DND-41 (cell line): Measurements from ENCODE around the gene TOP2B.
A peak's percentile ranks its signal among the peaks of the same experiment; 100 is the strongest.

ENCODE experiments used
- ATAC-seq: fragments of 200-7000 bp; cut with Tn5 transposase; 3 replicates; pipeline ENCODE4 v1.9.1; 2021; ENCODE audit warnings: low read depth; ENCODE audit not compliant: insufficient read depth
- DNase-seq: peaks from one replicate; pipeline ENCODE4 v3.0.0-alpha.2; 2020
- H2AFZ ChIP-seq: 2 replicates; pipeline ENCODE4 v1.6.0; 2012; ENCODE audit warnings: low read depth, low read length
- H3K27ac ChIP-seq: 2 replicates; pipeline ENCODE4 v1.5.1; 2012; ENCODE audit warnings: low read length, inconsistent platforms
- H3K27me3 ChIP-seq: fragments of 200-600 bp; sonication (generic); 2 replicates; pipeline ENCODE4 v1.6.0; 2012; ENCODE audit warnings: low read length, mild to moderate bottlenecking, inconsistent platforms; ENCODE audit not compliant: insufficient read depth, poor library complexity
- H3K36me3 ChIP-seq: 2 replicates; pipeline ENCODE4 v1.5.1; 2012; ENCODE audit warnings: low read length, inconsistent platforms; ENCODE audit not compliant: insufficient read depth
- H3K4me1 ChIP-seq: 2 replicates; pipeline ENCODE4 v1.5.1; 2012; ENCODE audit warnings: mild to moderate bottlenecking, low read length; ENCODE audit not compliant: insufficient read depth
- H3K4me2 ChIP-seq: 2 replicates; pipeline ENCODE4 v1.6.0; 2012; ENCODE audit warnings: mild to moderate bottlenecking, moderate library complexity, low read length, inconsistent platforms; ENCODE audit not compliant: insufficient read depth
- H3K4me3 ChIP-seq, 2 experiments: fragments of 200-600 bp in 1 of 2; shearing (Covaris generic) in 1 of 2; 2 replicates each; pipeline ENCODE4 v1.5.1; 2012 to 2016; ENCODE audit warnings: inconsistent platforms in 2 of 2, low read length in 2 of 2, mild to moderate bottlenecking in 2 of 2, low read depth in 1 of 2, moderate library complexity in 1 of 2
- H3K79me2 ChIP-seq: 2 replicates; pipeline ENCODE4 v1.6.0; 2012; ENCODE audit warnings: low read length, inconsistent platforms; ENCODE audit not compliant: insufficient read depth
- H3K9ac ChIP-seq: 2 replicates; pipeline ENCODE4 v1.6.0; 2012; ENCODE audit warnings: low read depth, mild to moderate bottlenecking, inconsistent platforms, low read length, moderate library complexity
- H3K9me3 ChIP-seq: 2 replicates; pipeline ENCODE4 v1.5.1; 2012; ENCODE audit warnings: low read length, moderate library complexity, mild to moderate bottlenecking, inconsistent platforms; ENCODE audit not compliant: insufficient read depth, severe bottlenecking
- H4K20me1 ChIP-seq: 2 replicates; pipeline ENCODE4 v1.6.0; 2012; ENCODE audit warnings: low read length; ENCODE audit not compliant: insufficient read depth
- EZH2 ChIP-seq: IDR thresholded peaks from 3 replicates; pipeline ENCODE4 v1.6.1; 2012; ENCODE audit warnings: borderline replicate concordance, low read depth, mild to moderate bottlenecking, moderate library complexity, low read length, inconsistent platforms; ENCODE audit not compliant: severe bottlenecking
- TF ChIP-seq, protein P1 (sequence below): IDR thresholded peaks from 2 replicates; pipeline ENCODE4 v1.5.1; 2012; ENCODE audit warnings: borderline replicate concordance, low read length, moderate library complexity, mild to moderate bottlenecking; ENCODE audit not compliant: poor library complexity, severe bottlenecking; ENCODE audit errors: extremely low read depth

The TOP2B gene

DNA sequence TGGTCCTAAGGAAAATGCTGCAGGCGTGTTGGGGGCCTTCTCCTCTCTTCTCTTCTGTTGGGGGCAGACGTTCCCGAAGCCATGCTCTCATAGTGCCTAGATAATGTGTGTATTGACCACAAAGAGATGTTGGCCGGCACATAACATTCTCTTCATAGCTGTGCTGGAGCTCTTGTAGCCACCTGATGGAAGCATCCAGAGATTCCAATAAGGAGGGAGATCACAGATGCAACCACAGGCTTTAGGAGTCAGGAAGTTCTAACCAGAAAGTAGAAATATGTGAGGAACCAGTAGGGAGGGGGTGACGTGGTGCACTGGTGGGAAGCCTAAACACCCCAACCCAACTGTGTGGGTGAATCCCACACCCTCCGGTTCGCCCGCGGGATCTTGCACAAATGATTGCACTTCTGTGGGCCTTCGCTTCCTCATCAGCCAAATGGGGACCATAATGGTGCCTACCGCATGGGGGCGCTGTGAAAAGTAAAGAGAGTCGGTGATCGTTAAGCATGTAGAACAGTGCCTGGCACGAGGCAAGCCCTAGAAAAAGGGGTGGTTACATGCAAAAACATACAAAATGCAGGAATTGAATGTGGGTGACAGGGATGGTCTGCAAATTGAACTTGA is 87.8 kb downstream of the TOP2B start:
- DNase-seq: no peak
- ATAC-seq: no peak

DNA sequence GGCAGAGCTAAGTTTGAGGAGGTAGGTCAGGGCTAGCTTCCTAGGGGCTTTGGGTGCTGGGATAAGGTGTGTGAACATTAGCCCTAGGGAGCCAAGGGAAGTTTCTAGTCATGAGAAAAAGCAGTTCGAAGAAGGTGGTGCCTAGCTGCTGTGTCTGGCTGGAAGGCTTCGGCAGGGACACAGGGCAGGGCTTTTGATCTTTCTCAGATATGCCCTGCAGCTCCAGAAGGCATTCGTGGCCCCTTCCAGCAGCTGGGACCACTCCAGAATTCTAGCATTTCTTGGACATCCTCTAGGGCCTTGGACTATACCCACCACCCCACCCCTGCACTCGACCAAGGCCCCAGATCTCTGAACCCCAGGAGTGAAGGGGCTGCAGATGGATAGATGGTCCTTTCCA is 88.6 kb downstream of the TOP2B start:
- Histone ChIP-seq H3K27ac (no peak overlapping the region), H3K27me3 (no peaks in the 10 kb centered on the region), H3K9me3 (no peaks in the 10 kb centered on the region), H3K36me3 (no peaks in the 10 kb centered on the region), H2AFZ (no peak overlapping the region), H3K4me3 (no peak overlapping the region), H3K79me2 (no peaks in the 10 kb centered on the region), H4K20me1 (no peaks in the 10 kb centered on the region), H3K4me1 (no peaks in the 10 kb centered on the region), H3K4me2 (no peak overlapping the region), H3K9ac (no peak overlapping the region)
- no peak for ATAC-seq
- no peak for TF ChIP-seq EZH2
- TF ChIP-seq, protein P1, sequence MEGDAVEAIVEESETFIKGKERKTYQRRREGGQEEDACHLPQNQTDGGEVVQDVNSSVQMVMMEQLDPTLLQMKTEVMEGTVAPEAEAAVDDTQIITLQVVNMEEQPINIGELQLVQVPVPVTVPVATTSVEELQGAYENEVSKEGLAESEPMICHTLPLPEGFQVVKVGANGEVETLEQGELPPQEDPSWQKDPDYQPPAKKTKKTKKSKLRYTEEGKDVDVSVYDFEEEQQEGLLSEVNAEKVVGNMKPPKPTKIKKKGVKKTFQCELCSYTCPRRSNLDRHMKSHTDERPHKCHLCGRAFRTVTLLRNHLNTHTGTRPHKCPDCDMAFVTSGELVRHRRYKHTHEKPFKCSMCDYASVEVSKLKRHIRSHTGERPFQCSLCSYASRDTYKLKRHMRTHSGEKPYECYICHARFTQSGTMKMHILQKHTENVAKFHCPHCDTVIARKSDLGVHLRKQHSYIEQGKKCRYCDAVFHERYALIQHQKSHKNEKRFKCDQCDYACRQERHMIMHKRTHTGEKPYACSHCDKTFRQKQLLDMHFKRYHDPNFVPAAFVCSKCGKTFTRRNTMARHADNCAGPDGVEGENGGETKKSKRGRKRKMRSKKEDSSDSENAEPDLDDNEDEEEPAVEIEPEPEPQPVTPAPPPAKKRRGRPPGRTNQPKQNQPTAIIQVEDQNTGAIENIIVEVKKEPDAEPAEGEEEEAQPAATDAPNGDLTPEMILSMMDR: no peak
- DNase-seq: no peak

More for the DNA sequence above, 87.8 kb downstream of the TOP2B start:
- TF ChIP-seq, protein P1: peak; percentile 13
- TF ChIP-seq EZH2: no peak
- Histone ChIP-seq H3K9ac (no peak overlapping the region), H3K4me2 (no peak overlapping the region), H3K4me1 (no peaks in the 10 kb centered on the region), H2AFZ (no peak overlapping the region), H4K20me1 (no peaks in the 10 kb centered on the region), H3K9me3 (no peaks in the 10 kb centered on the region), H3K27me3 (no peaks in the 10 kb centered on the region), H3K4me3 (no peak overlapping the region), H3K79me2 (no peaks in the 10 kb centered on the region), H3K27ac (no peak overlapping the region), H3K36me3 (no peaks in the 10 kb centered on the region)

DNA sequence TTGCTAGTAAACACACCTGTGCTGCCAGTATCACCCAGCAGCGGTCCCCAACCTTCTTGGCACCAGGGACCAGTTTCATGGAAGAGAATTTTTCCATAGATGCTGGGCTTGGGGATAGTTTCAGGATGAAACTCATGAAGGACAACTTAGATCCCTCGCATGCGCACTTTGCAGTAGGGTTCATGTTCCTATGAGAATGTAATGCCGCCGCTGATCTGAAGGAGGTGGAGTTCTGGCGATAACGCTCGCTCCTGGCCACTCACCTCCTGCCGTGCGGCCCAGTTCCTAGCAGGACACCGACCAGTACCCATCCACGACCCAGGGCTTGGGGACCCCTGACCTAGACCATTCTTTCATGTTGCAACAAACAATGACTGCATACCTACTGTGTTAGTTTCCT is 89.7 kb downstream of the TOP2B start:
- Histone ChIP-seq H3K9ac (no peak overlapping the region), H3K79me2 (no peaks in the 10 kb centered on the region), H2AFZ (no peak overlapping the region), H3K4me1 (no peaks in the 10 kb centered on the region), H4K20me1 (no peaks in the 10 kb centered on the region), H3K4me3 (no peak overlapping the region), H3K4me2 (no peak overlapping the region), H3K36me3 (no peaks in the 10 kb centered on the region), H3K27ac (no peak overlapping the region), H3K9me3 (no peaks in the 10 kb centered on the region), H3K27me3 (no peaks in the 10 kb centered on the region)
- DNase-seq (no peak), ATAC-seq (no peak)
- TF ChIP-seq EZH2: no peak
- TF ChIP-seq, protein P1: no peak
